HEK293 (cell line): Measurements from ENCODE around the gene PRKCE.

ENCODE experiments used
- BCL11A ChIP-seq: fragments of 450-650 bp; formaldehyde crosslinking; IDR thresholded peaks from 2 replicates; pipeline ENCODE4 v1.5.1; 2016; ENCODE audit warnings: low read depth, missing biosample characterization, missing genetic modification characterization
- GLIS1 ChIP-seq: fragments of 450-650 bp; formaldehyde crosslinking; IDR thresholded peaks from 2 replicates; pipeline ENCODE4 v1.5.1; 2016; ENCODE audit warnings: missing biosample characterization, missing genetic modification characterization
- HOXD13 ChIP-seq: sonication (generic); formaldehyde crosslinking; IDR thresholded peaks from 2 replicates; pipeline ENCODE4 v1.8.0; 2022; ENCODE audit warnings: missing genetic modification reagents, borderline replicate concordance
- KLF7 ChIP-seq: fragments of 450-650 bp; formaldehyde crosslinking; IDR thresholded peaks from 2 replicates; pipeline ENCODE4 v1.5.1; 2016; ENCODE audit warnings: missing biosample characterization, missing genetic modification characterization, borderline replicate concordance
- SCRT1 ChIP-seq: fragments of 450-650 bp; formaldehyde crosslinking; IDR thresholded peaks from 2 replicates; pipeline ENCODE4 v1.5.1; 2016; ENCODE audit warnings: missing biosample characterization, missing genetic modification characterization, borderline replicate concordance
- SP3 ChIP-seq: fragments of 450-650 bp; formaldehyde crosslinking; IDR thresholded peaks from 2 replicates; pipeline ENCODE4 v1.5.1; 2016; ENCODE audit warnings: missing biosample characterization, missing genetic modification characterization
- WT1 ChIP-seq: fragments of 450-650 bp; formaldehyde crosslinking; IDR thresholded peaks from 2 replicates; pipeline ENCODE4 v1.5.1; 2016; ENCODE audit warnings: missing biosample characterization, missing genetic modification characterization
- ZBTB1 ChIP-seq: fragments of 450-650 bp; formaldehyde crosslinking; IDR thresholded peaks from 2 replicates; pipeline ENCODE4 v1.5.1; 2016; ENCODE audit warnings: missing biosample characterization, missing genetic modification characterization
- ZBTB10 ChIP-seq: fragments of 450-650 bp; formaldehyde crosslinking; IDR thresholded peaks from 2 replicates; pipeline ENCODE4 v1.5.1; 2016; ENCODE audit warnings: missing biosample characterization, missing genetic modification characterization
- ZBTB17 ChIP-seq: fragments of 450-650 bp; formaldehyde crosslinking; IDR thresholded peaks from 2 replicates; pipeline ENCODE4 v1.5.1; 2016; ENCODE audit warnings: missing biosample characterization, missing genetic modification characterization
- ZBTB7A ChIP-seq: fragments of 450-650 bp; formaldehyde crosslinking; IDR thresholded peaks from 2 replicates; pipeline ENCODE4 v1.5.1; 2016; ENCODE audit warnings: low read depth, missing biosample characterization, missing genetic modification characterization
- ZNF132 ChIP-seq: fragments of 450-650 bp; formaldehyde crosslinking; IDR thresholded peaks from 2 replicates; pipeline ENCODE4 v1.5.1; 2017; ENCODE audit warnings: missing biosample characterization, missing genetic modification characterization, borderline replicate concordance
- ZNF133 ChIP-seq: fragments of 450-650 bp; formaldehyde crosslinking; IDR thresholded peaks from 2 replicates; pipeline ENCODE4 v1.5.1; 2016; ENCODE audit warnings: missing biosample characterization, missing genetic modification characterization
- ZNF174 ChIP-seq: fragments of 450-650 bp; formaldehyde crosslinking; IDR thresholded peaks from 2 replicates; pipeline ENCODE4 v1.5.0; 2017; ENCODE audit warnings: missing biosample characterization, mild to moderate bottlenecking, missing genetic modification characterization
- ZNF2 ChIP-seq: fragments of 450-650 bp; formaldehyde crosslinking; IDR thresholded peaks from 2 replicates; pipeline ENCODE4 v1.5.1; 2016; ENCODE audit warnings: missing biosample characterization, missing genetic modification characterization
- ZNF211 ChIP-seq: fragments of 450-650 bp; formaldehyde crosslinking; IDR thresholded peaks from 2 replicates; pipeline ENCODE4 v1.5.1; 2016; ENCODE audit warnings: low read depth, missing biosample characterization, missing genetic modification characterization
- ZNF214 ChIP-seq: fragments of 450-650 bp; formaldehyde crosslinking; IDR thresholded peaks from 2 replicates; pipeline ENCODE4 v1.5.1; 2017; ENCODE audit warnings: missing biosample characterization, mild to moderate bottlenecking, missing genetic modification characterization, borderline replicate concordance
- ZNF239 ChIP-seq: fragments of 450-650 bp; formaldehyde crosslinking; IDR thresholded peaks from 2 replicates; pipeline ENCODE4 v1.5.1; 2016; ENCODE audit warnings: missing biosample characterization, missing genetic modification characterization
- ZNF311 ChIP-seq: fragments of 450-650 bp; formaldehyde crosslinking; IDR thresholded peaks from 2 replicates; pipeline ENCODE4 v1.5.1; 2017; ENCODE audit warnings: missing biosample characterization, missing genetic modification characterization, borderline replicate concordance
- ZNF398 ChIP-seq: fragments of 450-650 bp; formaldehyde crosslinking; IDR thresholded peaks from 2 replicates; pipeline ENCODE4 v1.5.1; 2017; ENCODE audit warnings: missing biosample characterization, missing genetic modification characterization
- ZNF426 ChIP-seq: fragments of 450-650 bp; formaldehyde crosslinking; IDR thresholded peaks from 2 replicates; pipeline ENCODE4 v1.5.1; 2017; ENCODE audit warnings: missing biosample characterization, missing genetic modification characterization, mild to moderate bottlenecking, inconsistent platforms, moderate library complexity
- ZNF510 ChIP-seq: fragments of 450-650 bp; formaldehyde crosslinking; IDR thresholded peaks from 2 replicates; pipeline ENCODE4 v1.5.1; 2018; ENCODE audit warnings: mild to moderate bottlenecking, missing genetic modification characterization, missing biosample characterization; ENCODE audit not compliant: insufficient replicate concordance
- ZNF544 ChIP-seq: fragments of 450-650 bp; formaldehyde crosslinking; IDR thresholded peaks from 2 replicates; pipeline ENCODE4 v1.5.0; 2017; ENCODE audit warnings: missing biosample characterization, missing genetic modification characterization
- ZNF580 ChIP-seq: fragments of 450-650 bp; formaldehyde crosslinking; IDR thresholded peaks from 2 replicates; pipeline ENCODE4 v1.5.1; 2016; ENCODE audit warnings: missing biosample characterization, missing genetic modification characterization
- ZNF623 ChIP-seq: fragments of 450-650 bp; formaldehyde crosslinking; IDR thresholded peaks from 2 replicates; pipeline ENCODE4 v1.5.1; 2016; ENCODE audit warnings: missing biosample characterization, missing genetic modification characterization
- ZNF658 ChIP-seq: fragments of 450-650 bp; formaldehyde crosslinking; IDR thresholded peaks from 2 replicates; pipeline ENCODE4; 2016; ENCODE audit warnings: missing biosample characterization, missing genetic modification characterization
- ZNF664 ChIP-seq: fragments of 450-650 bp; formaldehyde crosslinking; IDR thresholded peaks from 2 replicates; pipeline ENCODE4 v1.5.1; 2016; ENCODE audit warnings: missing biosample characterization, missing genetic modification characterization
- ZNF707 ChIP-seq: fragments of 450-650 bp; formaldehyde crosslinking; IDR thresholded peaks from 2 replicates; pipeline ENCODE4 v1.5.1; 2016; ENCODE audit warnings: missing biosample characterization, missing genetic modification characterization
- TF ChIP-seq, protein P1 (sequence below): fragments of 450-650 bp; formaldehyde crosslinking; IDR thresholded peaks from 2 replicates; pipeline ENCODE4 v1.5.1; 2017; ENCODE audit warnings: missing biosample characterization, missing genetic modification characterization
- TF ChIP-seq, protein P2 (sequence below): fragments of 450-650 bp; formaldehyde crosslinking; IDR thresholded peaks from 2 replicates; pipeline ENCODE4 v1.5.1; 2016; ENCODE audit warnings: missing biosample characterization, missing genetic modification characterization
- TF ChIP-seq, protein P3 (sequence below): fragments of 450-650 bp; formaldehyde crosslinking; IDR thresholded peaks from 2 replicates; pipeline ENCODE4 v1.5.0; 2017; ENCODE audit warnings: missing biosample characterization, missing genetic modification characterization, borderline replicate concordance

PRKCE gene

DNA sequence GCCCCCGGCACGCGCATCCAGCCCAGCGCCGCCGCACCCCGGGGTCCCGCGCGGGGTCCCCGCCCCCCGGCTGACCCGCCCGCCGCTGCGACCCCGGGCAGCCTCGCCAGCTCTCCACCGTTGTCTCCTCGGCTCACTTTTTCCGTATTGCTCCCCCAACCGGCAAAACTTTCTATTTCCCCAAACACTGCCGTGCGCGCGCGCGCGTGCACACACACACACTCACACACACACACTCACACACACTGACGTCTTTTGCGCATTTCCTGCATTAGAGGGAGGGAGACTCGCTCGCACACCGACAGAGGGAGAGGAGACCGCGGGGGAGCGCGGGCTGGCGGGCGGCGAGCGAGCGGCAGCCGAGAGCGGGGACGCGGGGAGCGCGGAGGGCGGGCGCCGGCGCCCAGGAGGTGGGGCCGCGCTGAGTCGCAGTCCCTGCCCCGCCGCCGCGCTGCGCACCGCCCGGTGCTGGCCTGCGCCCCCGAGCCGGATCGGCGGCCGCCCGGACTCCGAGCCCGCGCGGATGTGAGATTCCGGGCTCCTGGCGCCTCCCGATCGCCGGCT, 542 bp upstream of the PRKCE start (continued):
- no peak for TF ChIP-seq ZNF239
- TF ChIP-seq ZBTB1 (tag by site-specific recombination), result 0 out of 2 replicates have a peak, but pooled peaks have one; percentile 73
- peak; percentile 77; the same call in 1 of the 2 replicates for TF ChIP-seq KLF7 (tag by site-specific recombination)
- peak; percentile 94 for TF ChIP-seq ZNF398 (tag by site-specific recombination)
- no peak for TF ChIP-seq WT1 (tag by site-specific recombination)
- TF ChIP-seq ZNF174 (tag by site-specific recombination), result no peak
- TF ChIP-seq ZNF544, result no peak
- TF ChIP-seq ZNF133 (tag by site-specific recombination), result peak; percentile 41
- TF ChIP-seq, protein P1, sequence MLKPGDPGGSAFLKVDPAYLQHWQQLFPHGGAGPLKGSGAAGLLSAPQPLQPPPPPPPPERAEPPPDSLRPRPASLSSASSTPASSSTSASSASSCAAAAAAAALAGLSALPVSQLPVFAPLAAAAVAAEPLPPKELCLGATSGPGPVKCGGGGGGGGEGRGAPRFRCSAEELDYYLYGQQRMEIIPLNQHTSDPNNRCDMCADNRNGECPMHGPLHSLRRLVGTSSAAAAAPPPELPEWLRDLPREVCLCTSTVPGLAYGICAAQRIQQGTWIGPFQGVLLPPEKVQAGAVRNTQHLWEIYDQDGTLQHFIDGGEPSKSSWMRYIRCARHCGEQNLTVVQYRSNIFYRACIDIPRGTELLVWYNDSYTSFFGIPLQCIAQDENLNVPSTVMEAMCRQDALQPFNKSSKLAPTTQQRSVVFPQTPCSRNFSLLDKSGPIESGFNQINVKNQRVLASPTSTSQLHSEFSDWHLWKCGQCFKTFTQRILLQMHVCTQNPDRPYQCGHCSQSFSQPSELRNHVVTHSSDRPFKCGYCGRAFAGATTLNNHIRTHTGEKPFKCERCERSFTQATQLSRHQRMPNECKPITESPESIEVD (tag by site-specific recombination), result no peak; the same call in 1 of the 2 replicates
- TF ChIP-seq ZNF580 (tag by site-specific recombination), result peak; percentile 79
- no peak for TF ChIP-seq ZNF132 (tag by site-specific recombination)
- TF ChIP-seq ZBTB7A, result 0 out of 2 replicates have a peak, but pooled peaks have one; percentile 72
- TF ChIP-seq ZNF707 (tag by site-specific recombination), result no peak
- TF ChIP-seq ZNF2, result no peak
- no peak for TF ChIP-seq ZNF664
- TF ChIP-seq, protein P2, sequence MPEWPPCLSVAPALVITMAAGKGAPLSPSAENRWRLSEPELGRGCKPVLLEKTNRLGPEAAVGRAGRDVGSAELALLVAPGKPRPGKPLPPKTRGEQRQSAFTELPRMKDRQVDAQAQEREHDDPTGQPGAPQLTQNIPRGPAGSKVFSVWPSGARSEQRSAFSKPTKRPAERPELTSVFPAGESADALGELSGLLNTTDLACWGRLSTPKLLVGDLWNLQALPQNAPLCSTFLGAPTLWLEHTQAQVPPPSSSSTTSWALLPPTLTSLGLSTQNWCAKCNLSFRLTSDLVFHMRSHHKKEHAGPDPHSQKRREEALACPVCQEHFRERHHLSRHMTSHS (tag by site-specific recombination), result no peak
- TF ChIP-seq ZBTB17, result peak; percentile 57; the same call in 1 of the 2 replicates
- TF ChIP-seq ZNF623 (tag by site-specific recombination), result no peak
- no peak for TF ChIP-seq HOXD13
- TF ChIP-seq ZBTB10 (tag by site-specific recombination), result peak; percentile 81
- no peak for TF ChIP-seq ZNF426 (tag by site-specific recombination)
- no peak for TF ChIP-seq ZNF658
- TF ChIP-seq BCL11A (tag by site-specific recombination), result 0 out of 2 replicates have a peak, but pooled peaks have one; percentile 72
- no peak for TF ChIP-seq ZNF510
- TF ChIP-seq ZNF214 (tag by site-specific recombination), result no peak
- no peak for TF ChIP-seq SCRT1 (tag by site-specific recombination)
- no peak; the same call in 1 of the 2 replicates for TF ChIP-seq SP3
- TF ChIP-seq ZNF311, result no peak
- peak; percentile 95 for TF ChIP-seq GLIS1 (tag by site-specific recombination)
- no peak for TF ChIP-seq ZNF211
- TF ChIP-seq, protein P3, sequence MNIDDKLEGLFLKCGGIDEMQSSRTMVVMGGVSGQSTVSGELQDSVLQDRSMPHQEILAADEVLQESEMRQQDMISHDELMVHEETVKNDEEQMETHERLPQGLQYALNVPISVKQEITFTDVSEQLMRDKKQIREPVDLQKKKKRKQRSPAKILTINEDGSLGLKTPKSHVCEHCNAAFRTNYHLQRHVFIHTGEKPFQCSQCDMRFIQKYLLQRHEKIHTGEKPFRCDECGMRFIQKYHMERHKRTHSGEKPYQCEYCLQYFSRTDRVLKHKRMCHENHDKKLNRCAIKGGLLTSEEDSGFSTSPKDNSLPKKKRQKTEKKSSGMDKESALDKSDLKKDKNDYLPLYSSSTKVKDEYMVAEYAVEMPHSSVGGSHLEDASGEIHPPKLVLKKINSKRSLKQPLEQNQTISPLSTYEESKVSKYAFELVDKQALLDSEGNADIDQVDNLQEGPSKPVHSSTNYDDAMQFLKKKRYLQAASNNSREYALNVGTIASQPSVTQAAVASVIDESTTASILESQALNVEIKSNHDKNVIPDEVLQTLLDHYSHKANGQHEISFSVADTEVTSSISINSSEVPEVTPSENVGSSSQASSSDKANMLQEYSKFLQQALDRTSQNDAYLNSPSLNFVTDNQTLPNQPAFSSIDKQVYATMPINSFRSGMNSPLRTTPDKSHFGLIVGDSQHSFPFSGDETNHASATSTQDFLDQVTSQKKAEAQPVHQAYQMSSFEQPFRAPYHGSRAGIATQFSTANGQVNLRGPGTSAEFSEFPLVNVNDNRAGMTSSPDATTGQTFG (tag by site-specific recombination), result no peak
